H1 (cell line): ENCODE data around the gene PYGL. TPM values are rescaled to one million over a fixed set of nuclear protein-coding genes. Genes with fewer than 3 reads are reported as not detected.

Experiments used
- polyA plus RNA-seq, 7 experiments: library from polyadenylated mRNA; depleted of rRNA in 3 of 7; stranded (reverse) in 5 of 7; unstranded in 2 of 7; fragments of >200 nt in 5 of 7; fragments of 200-250 nt in 2 of 7; gene quantifications; 1 replicate in 5 of 7; 2 replicates in 1 of 7; 4 replicates in 1 of 7; pipeline versions ENCODE4 v1.2.1 to v1.2.3, GENCODE V29; 2011 to 2013; ENCODE audit warnings: missing spikeins in 2 of 7, mixed read lengths in 2 of 7
- total RNA-seq: library from RNA; stranded (reverse); fragmentation: NEBNext Ultra II Directional; extraction: Animal tissue kit (Norgen Biotek cat#: 25700); gene quantifications from 2 replicates; pipeline ENCODE4 v1.2.1, GENCODE V29; 2021
- TF ChIP-seq, protein P1 (sequence below), 3 experiments: IDR thresholded peaks; 1 replicate in 2 of 3; 2 replicates in 1 of 3; pipeline versions ENCODE4 v1.5.1 to v1.6.1; 2011; ENCODE audit warnings: low read length in 3 of 3, mild to moderate bottlenecking in 3 of 3, inconsistent platforms in 2 of 3, low read depth in 1 of 3, moderate library complexity in 1 of 3; ENCODE audit not compliant: insufficient read depth in 1 of 3; ENCODE audit errors: control extremely low read depth in 1 of 3

Gene PYGL
- total and polyA plus RNA-seq, 2 of the 8 experiments (the other 6 are each of a cell fraction or from before 2014, with no cell fraction given) = 26.1 to 50.5 TPM

- TF ChIP-seq, protein P1, sequence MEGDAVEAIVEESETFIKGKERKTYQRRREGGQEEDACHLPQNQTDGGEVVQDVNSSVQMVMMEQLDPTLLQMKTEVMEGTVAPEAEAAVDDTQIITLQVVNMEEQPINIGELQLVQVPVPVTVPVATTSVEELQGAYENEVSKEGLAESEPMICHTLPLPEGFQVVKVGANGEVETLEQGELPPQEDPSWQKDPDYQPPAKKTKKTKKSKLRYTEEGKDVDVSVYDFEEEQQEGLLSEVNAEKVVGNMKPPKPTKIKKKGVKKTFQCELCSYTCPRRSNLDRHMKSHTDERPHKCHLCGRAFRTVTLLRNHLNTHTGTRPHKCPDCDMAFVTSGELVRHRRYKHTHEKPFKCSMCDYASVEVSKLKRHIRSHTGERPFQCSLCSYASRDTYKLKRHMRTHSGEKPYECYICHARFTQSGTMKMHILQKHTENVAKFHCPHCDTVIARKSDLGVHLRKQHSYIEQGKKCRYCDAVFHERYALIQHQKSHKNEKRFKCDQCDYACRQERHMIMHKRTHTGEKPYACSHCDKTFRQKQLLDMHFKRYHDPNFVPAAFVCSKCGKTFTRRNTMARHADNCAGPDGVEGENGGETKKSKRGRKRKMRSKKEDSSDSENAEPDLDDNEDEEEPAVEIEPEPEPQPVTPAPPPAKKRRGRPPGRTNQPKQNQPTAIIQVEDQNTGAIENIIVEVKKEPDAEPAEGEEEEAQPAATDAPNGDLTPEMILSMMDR (IDR thresholded peaks at IDR 0.05; ENCODE audit: control extremely low read depth in 1 of 3, insufficient read depth in 1 of 3, low read depth in 1 of 3, low read length in 3 of 3) = no peak
Observed at GRCh38 chr14:50963919-50964318, 19.6 kb upstream of the PYGL start (continued).
